ENCODE measurements around the gene GLS.

GRCh38 chr2:190993292-190993643 lies 112.6 kb downstream of the GLS start:
- TF ChIP-seq CTCF (IDR thresholded peaks at IDR 0.05) (no peak), POLR2A (IDR thresholded peaks at IDR 0.05) (no peak)

Measured in vagina (tissue), 2 donors.